Esophagus squamous epithelium (tissue), 5 donors: ENCODE results near the gene RAMP1. TPM values are rescaled to one million over a fixed set of nuclear protein-coding genes. Genes with fewer than 3 reads are reported as not detected.

Source experiments
- DNase-seq: peaks from one replicate; lab custom pipeline; 2025; lab: John Stamatoyannopoulos, UW
- H3K27ac ChIP-seq, 4 donors: fragments of 200-600 bp; sonication (generic); one replicate each; pipeline ENCODE4 v1.5.1; 2016 to 2019; ENCODE audit warnings: mild to moderate bottlenecking in 1 of 4
- H3K27me3 ChIP-seq, 4 donors: fragments of 200-600 bp; sonication (generic); 1 replicate in 3 of 4; 2 replicates in 1 of 4; pipeline versions ENCODE4 v1.5.1 to v1.6.0; 2017 to 2021; ENCODE audit warnings: antibody characterized with exemption in 1 of 4
- H3K36me3 ChIP-seq, 3 donors: fragments of 200-600 bp; sonication (generic); one replicate each; pipeline ENCODE4 v1.5.1; 2016 to 2019
- H3K4me1 ChIP-seq, 3 donors: fragments of 200-600 bp; sonication (generic); one replicate each; pipeline ENCODE4 v1.5.1; 2017 to 2019
- H3K4me3 ChIP-seq, 4 donors: fragments of 200-600 bp; sonication (generic); 1 replicate in 3 of 4; 2 replicates in 1 of 4; pipeline ENCODE4 v1.5.1; 2016 to 2019; ENCODE audit warnings: mild to moderate bottlenecking in 2 of 4, moderate library complexity in 1 of 4
- H3K9me3 ChIP-seq, 3 donors: fragments of 200-600 bp; sonication (generic); one replicate each; pipeline ENCODE4 v1.5.1; 2016 to 2019
- CTCF ChIP-seq, 6 experiments: fragments of 450-650 bp in 4 of 6; fragments of 200-600 bp in 2 of 6; sonication (generic) in 2 of 6; IDR thresholded peaks; one replicate each; pipeline ENCODE4 v1.5.1; 2016 to 2019; ENCODE audit warnings: antibody characterized with exemption in 6 of 6, mild to moderate bottlenecking in 4 of 6, moderate library complexity in 4 of 6
- POLR2A ChIP-seq, 4 donors: fragments of 450-650 bp; IDR thresholded peaks; one replicate each; pipeline ENCODE4 v1.6.1; 2017; ENCODE audit warnings: antibody characterized with exemption in 4 of 4, mild to moderate bottlenecking in 4 of 4, moderate library complexity in 3 of 4
- WGBS, 2 donors: methylation state at CpG; one replicate each; pipeline ENCODE4 v1.1.5; 2018; 5-methylcytosine and 5-hydroxymethylcytosine counted together
- intact Hi-C: fragments of 100-400 bp; cut with DNase I; formaldehyde crosslinking; loops from one replicate; pipeline ENCODE4 v1.15.0; 2022
- total RNA-seq, 4 donors: library from RNA; depleted of rRNA; stranded (reverse); fragments of >200 nt; gene quantifications; one replicate each; pipeline ENCODE4 v1.1.0, GENCODE V29; 2016
- donor health status: DM: yes; HTN: yes; CAD: no.

Gene RAMP1
- total RNA-seq, 4 donors from 2014 or later: 0.76 to 11.3 (median 4.0) TPM

- Histone ChIP-seq H3K27ac (no peak overlapping the region), H3K4me3 (no peak overlapping the region), H3K9me3 (no peaks in the 10 kb centered on the region), H3K27me3 (no peaks in the 10 kb centered on the region), H3K36me3 (no peaks in the 10 kb centered on the region), H3K4me1 (peaks cover 11 to 51% (median 26%) of the 10 kb centered on the region in 3 donors)
- 78 to 82% methylated on average over 18 to 19 of the region's 19 CpGs for WGBS, 2 donors
- no peak for TF ChIP-seq POLR2A (IDR thresholded peaks at IDR 0.05)
- TF ChIP-seq CTCF (IDR thresholded peaks at IDR 0.05): no peak
- DNase-seq: no peak
- intact Hi-C loops: no loop called here
Observed at GRCh38 chr2:237900891-237901831, 41.7 kb downstream of the RAMP1 start.

- TF ChIP-seq POLR2A (IDR thresholded peaks at IDR 0.05) (no peak), CTCF (IDR thresholded peaks at IDR 0.05) (no peak)
- Histone ChIP-seq H3K27ac (peak overlapping the region in 1 of 4 donors; percentile 38), H3K36me3 (no peaks in the 10 kb centered on the region), H3K4me3 (no peak overlapping the region), H3K4me1 (peaks cover 11 to 40% (median 17%) of the 10 kb centered on the region in 3 donors), H3K9me3 (no peaks in the 10 kb centered on the region), H3K27me3 (no peaks in the 10 kb centered on the region)
- intact Hi-C loops: no loop called here
- WGBS, 2 donors: 74 to 79% methylated on average over 14 to 22 of the region's 22 CpGs
- no peak for DNase-seq
Observed at GRCh38 chr2:237901932-237902850, 42.8 kb downstream of the RAMP1 start.

DNA sequence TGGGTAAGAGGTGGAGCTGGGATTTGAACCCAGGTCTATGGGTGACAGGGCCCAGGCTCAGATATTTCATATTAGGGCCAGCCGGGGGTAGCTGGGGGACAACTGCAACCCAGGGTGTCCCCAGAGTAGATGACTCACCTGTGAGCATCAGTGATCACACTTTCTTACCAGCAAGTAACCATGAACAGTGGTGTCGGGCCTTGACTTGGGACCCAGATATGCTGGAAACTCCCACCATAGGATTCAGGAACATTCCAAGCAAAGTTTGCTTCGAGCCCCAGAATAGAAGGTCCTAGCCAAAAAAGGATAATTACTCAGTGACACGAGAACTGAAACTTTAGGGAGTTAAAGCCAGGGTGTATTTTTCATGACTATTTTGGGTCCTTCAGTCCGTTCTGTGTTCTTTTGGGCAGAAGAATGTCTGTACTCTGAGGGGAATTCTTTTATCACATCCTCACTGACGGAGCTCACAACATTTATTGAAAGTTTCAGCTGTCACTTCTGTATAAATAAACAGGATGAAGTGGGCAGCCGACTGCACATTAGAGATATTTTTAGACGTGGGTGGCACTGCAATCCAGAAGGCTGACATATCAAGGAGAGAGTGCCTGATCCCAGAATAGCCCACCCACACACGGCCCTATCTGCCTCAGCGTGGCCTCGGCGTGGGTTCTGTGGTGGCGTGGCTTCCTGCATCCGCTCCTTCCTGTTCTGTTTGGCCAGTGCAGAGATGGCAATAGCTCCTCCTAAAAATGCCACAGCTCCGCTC, 45.6 kb downstream of the RAMP1 start:
- no peak overlapping the region for H3K4me3 ChIP-seq
- H3K27ac ChIP-seq: peak overlapping the region; percentile 40 to 86 (median 68)
- H3K4me1 ChIP-seq: peaks cover 0 to 16% (median 0%) of the 10 kb centered on the region in 3 donors
- DNase-seq: no peak
- no peaks in the 10 kb centered on the region for H3K9me3 ChIP-seq
- TF ChIP-seq POLR2A (IDR thresholded peaks at IDR 0.05) (no peak), CTCF (IDR thresholded peaks at IDR 0.05) (no peak)
- intact Hi-C loops: no loop called here
- no peaks in the 10 kb centered on the region for H3K36me3 ChIP-seq
- 29 to 49% methylated on average over 7 to 13 of the region's 15 CpGs for WGBS, 2 donors
- H3K27me3 ChIP-seq: no peaks in the 10 kb centered on the region

GRCh38 chr2:237907144-237907543, 47.7 kb downstream of the RAMP1 start:
- Histone ChIP-seq H3K4me3 (no peak overlapping the region), H3K36me3 (no peaks in the 10 kb centered on the region), H3K4me1 (peaks cover 0 to 16% (median 0%) of the 10 kb centered on the region in 3 donors), H3K27ac (no peak overlapping the region), H3K9me3 (no peaks in the 10 kb centered on the region), H3K27me3 (no peaks in the 10 kb centered on the region)
- TF ChIP-seq CTCF (IDR thresholded peaks at IDR 0.05) (no peak), POLR2A (IDR thresholded peaks at IDR 0.05) (no peak)
- intact Hi-C loops: no loop called here
- 100% methylated on average over 1 of the region's 1 CpG for WGBS, 2 donors
- no peak for DNase-seq
